Measurements from ENCODE around the gene PEPD. TPM values are rescaled to one million over a fixed set of nuclear protein-coding genes. Genes with fewer than 3 reads are reported as not detected.
A peak's percentile ranks its signal among the peaks of the same experiment; 100 is the strongest.

PEPD gene
- total RNA-seq, 1 donor: 87.9 TPM

DNA sequence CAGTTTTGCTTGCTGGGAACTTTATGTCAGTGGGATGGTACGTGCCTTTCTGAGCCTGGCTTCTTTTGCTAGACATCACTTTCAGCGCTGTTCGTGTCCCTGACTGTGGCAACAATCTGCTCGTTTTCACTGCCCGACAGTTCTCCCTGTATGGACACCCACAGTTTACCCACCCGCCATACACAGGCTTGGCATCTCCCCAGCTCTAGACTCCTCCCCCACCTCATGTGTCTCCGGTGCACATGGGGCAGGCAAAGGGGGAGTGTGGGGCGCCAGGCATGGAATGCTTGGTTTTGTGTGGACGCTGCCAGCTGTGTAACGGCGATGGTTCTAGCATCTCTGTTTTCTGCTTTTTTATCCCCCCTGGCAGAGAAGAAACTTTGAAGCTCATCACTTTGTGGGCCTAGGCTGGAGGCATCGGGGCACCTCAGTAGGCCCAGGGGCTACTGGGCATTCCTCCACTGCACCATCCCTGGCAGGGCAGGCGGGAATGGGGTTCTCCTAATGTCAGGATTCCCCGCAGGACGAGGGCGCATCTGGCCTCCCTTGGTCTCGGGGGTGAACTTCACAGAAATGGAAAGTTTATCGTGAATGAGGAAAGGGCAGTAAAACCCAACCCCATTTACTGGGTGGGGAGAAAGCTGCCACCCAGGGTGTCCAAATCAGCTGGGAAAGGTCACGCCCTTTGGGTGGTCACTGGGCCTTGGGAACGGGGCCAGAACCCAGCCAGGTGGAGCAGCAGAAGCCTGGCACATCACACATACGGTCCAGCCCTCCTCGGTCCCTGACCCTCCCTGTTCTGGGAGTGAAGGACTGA, 87.3 kb downstream of the PEPD start:
- DNase-seq (ENCODE audit: insufficient read length, low spot score, missing footprints): peak; percentile 6
- Histone ChIP-seq H3K4me1 (ENCODE audit: insufficient read depth, low read length) (peaks cover 3% of the 10 kb centered on the region), H4K20me1 (ENCODE audit: insufficient read depth, low read length) (no peaks in the 10 kb centered on the region), H3K27ac (ENCODE audit: low read depth, low read length) (no peak overlapping the region), H3K27me3 (ENCODE audit: insufficient read depth, low read length) (no peaks in the 10 kb centered on the region), H3K36me3 (ENCODE audit: insufficient read depth, low read length) (no peaks in the 10 kb centered on the region), H3K9me3 (ENCODE audit: low read depth, low read length) (no peaks in the 10 kb centered on the region), H2AFZ (ENCODE audit: low read length) (no peak overlapping the region), H3K4me2 (ENCODE audit: insufficient read depth, low read length) (no peak overlapping the region), H3K4me3 (ENCODE audit: insufficient read depth, low read length) (no peak overlapping the region), H3K79me2 (ENCODE audit: insufficient read depth, low read length) (no peaks in the 10 kb centered on the region)
- TF ChIP-seq, protein P1, sequence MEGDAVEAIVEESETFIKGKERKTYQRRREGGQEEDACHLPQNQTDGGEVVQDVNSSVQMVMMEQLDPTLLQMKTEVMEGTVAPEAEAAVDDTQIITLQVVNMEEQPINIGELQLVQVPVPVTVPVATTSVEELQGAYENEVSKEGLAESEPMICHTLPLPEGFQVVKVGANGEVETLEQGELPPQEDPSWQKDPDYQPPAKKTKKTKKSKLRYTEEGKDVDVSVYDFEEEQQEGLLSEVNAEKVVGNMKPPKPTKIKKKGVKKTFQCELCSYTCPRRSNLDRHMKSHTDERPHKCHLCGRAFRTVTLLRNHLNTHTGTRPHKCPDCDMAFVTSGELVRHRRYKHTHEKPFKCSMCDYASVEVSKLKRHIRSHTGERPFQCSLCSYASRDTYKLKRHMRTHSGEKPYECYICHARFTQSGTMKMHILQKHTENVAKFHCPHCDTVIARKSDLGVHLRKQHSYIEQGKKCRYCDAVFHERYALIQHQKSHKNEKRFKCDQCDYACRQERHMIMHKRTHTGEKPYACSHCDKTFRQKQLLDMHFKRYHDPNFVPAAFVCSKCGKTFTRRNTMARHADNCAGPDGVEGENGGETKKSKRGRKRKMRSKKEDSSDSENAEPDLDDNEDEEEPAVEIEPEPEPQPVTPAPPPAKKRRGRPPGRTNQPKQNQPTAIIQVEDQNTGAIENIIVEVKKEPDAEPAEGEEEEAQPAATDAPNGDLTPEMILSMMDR (IDR thresholded peaks at IDR 0.05; ENCODE audit: extremely low read depth, low read depth, low read length): no peak

DNA sequence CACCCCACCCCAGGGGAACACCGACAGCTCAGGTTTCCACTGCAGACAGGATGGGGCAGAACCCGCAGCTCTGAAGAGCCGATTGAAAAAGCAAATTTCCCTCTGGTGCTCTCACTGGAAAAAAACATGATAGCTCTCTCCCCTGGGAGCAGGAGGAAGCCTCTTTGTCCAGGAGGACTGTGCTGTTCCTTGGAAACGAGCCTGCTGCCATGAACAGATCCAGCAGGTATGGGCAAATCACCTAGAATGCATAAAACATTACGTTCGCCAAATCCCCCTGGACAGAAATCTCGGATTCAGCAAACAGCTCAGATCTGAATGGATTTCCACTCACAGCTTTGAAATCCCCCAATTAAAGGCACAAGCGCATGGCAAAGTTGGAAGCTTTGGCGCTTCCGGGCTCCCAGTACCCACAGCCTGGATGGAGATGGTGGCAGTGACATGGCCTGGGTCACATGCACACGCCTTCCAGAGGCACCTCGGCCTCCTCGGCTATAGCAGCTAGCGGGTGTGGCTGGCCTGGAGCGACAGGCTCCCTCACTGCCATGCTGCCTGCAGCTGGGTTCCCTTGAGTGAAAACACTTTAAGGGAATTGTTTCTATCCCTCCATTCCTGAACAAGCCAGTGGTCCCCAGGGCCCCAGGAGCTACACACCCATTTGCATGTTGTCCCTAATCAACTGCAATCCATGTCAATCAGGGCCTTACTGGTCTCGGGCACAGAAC, 89.0 kb downstream of the PEPD start:
- Histone ChIP-seq H4K20me1 (ENCODE audit: insufficient read depth, low read length) (no peaks in the 10 kb centered on the region), H3K4me3 (ENCODE audit: insufficient read depth, low read length) (no peak overlapping the region), H3K27ac (ENCODE audit: low read depth, low read length) (no peak overlapping the region), H3K9me3 (ENCODE audit: low read depth, low read length) (no peaks in the 10 kb centered on the region), H3K36me3 (ENCODE audit: insufficient read depth, low read length) (no peaks in the 10 kb centered on the region), H2AFZ (ENCODE audit: low read length) (no peak overlapping the region), H3K4me2 (ENCODE audit: insufficient read depth, low read length) (peak overlapping the region; percentile 23), H3K27me3 (ENCODE audit: insufficient read depth, low read length) (no peaks in the 10 kb centered on the region), H3K79me2 (ENCODE audit: insufficient read depth, low read length) (no peaks in the 10 kb centered on the region), H3K4me1 (ENCODE audit: insufficient read depth, low read length) (peaks cover 3% of the 10 kb centered on the region)
- DNase-seq (ENCODE audit: insufficient read length, low spot score, missing footprints): peak; percentile 66
- TF ChIP-seq, protein P1 (IDR thresholded peaks at IDR 0.05; ENCODE audit: extremely low read depth, low read depth, low read length): no peak

DNA sequence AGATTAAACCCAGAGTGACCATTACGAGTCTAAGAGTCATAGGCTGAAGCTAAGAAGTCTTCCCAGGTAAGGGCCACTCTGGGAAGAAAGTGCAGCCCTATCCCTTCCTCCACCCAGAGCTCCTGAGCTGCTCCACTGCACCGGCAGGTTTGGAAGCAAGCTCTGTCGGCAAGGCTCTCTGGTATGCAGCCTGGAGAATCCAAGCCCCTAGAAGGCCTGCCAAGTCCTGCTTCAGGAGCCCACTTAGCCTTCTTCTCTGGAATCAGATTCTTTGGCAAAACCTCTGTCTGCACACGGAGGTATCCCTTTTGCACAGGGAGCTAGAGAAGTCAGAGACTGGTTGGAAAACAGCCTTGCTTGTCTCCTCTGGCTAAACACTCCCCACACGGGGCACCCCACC, 89.6 kb downstream of the PEPD start:
- Histone ChIP-seq H3K4me1 (ENCODE audit: insufficient read depth, low read length) (peaks cover 3% of the 10 kb centered on the region), H2AFZ (ENCODE audit: low read length) (no peak overlapping the region), H3K27me3 (ENCODE audit: insufficient read depth, low read length) (no peaks in the 10 kb centered on the region), H3K27ac (ENCODE audit: low read depth, low read length) (no peak overlapping the region), H3K36me3 (ENCODE audit: insufficient read depth, low read length) (no peaks in the 10 kb centered on the region), H3K9me3 (ENCODE audit: low read depth, low read length) (no peaks in the 10 kb centered on the region), H3K79me2 (ENCODE audit: insufficient read depth, low read length) (no peaks in the 10 kb centered on the region), H3K4me3 (ENCODE audit: insufficient read depth, low read length) (no peak overlapping the region), H3K4me2 (ENCODE audit: insufficient read depth, low read length) (no peak overlapping the region), H4K20me1 (ENCODE audit: insufficient read depth, low read length) (no peaks in the 10 kb centered on the region)
- DNase-seq (ENCODE audit: insufficient read length, low spot score, missing footprints): peak; percentile 66
- TF ChIP-seq, protein P1 (IDR thresholded peaks at IDR 0.05; ENCODE audit: extremely low read depth, low read depth, low read length): no peak

DNA sequence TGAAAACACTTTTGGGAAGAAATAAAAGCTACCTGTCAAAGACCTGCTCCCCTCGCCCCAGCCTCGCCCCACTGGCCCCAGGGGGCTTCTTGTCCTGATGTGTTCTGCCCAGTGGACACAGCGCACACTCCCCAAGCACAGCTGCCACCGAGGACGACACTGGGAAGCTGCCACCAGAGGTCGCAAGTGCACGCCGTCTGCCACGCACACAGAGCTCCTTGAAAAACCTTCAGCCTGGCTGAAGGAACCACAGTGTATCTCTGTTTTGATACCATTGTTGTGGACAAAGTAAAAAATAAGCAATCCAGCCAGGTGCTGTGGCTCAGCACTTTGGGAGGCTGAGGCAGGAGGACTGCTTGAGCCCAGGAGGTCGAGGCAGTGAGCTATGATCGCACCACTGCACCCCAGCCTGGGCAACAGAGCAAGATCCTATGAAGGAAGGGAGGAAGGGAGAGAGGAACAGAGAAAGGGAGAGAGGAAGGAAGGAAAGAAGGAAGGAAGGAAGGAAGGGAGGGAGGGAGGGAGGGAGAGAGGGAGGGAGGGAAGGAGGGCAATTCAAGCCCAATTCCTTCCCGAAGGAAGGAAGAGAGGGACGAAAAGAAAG, 90.8 kb downstream of the PEPD start:
- TF ChIP-seq, protein P1 (IDR thresholded peaks at IDR 0.05; ENCODE audit: extremely low read depth, low read depth, low read length): peak; percentile 82
- H3K4me2 ChIP-seq (ENCODE audit: insufficient read depth, low read length): no peak overlapping the region

More for the DNA sequence above, 90.8 kb downstream of the PEPD start:
- Histone ChIP-seq H3K79me2 (ENCODE audit: insufficient read depth, low read length) (no peaks in the 10 kb centered on the region), H3K27me3 (ENCODE audit: insufficient read depth, low read length) (no peaks in the 10 kb centered on the region), H3K9me3 (ENCODE audit: low read depth, low read length) (no peaks in the 10 kb centered on the region), H3K36me3 (ENCODE audit: insufficient read depth, low read length) (no peaks in the 10 kb centered on the region), H3K27ac (ENCODE audit: low read depth, low read length) (no peak overlapping the region), H2AFZ (ENCODE audit: low read length) (no peak overlapping the region), H4K20me1 (ENCODE audit: insufficient read depth, low read length) (no peaks in the 10 kb centered on the region), H3K4me3 (ENCODE audit: insufficient read depth, low read length) (no peak overlapping the region), H3K4me1 (ENCODE audit: insufficient read depth, low read length) (peaks cover 3% of the 10 kb centered on the region)
- DNase-seq (ENCODE audit: insufficient read length, low spot score, missing footprints): peak; percentile 96

Measured in osteoblast (primary cell).